Heart right ventricle (tissue), 16 donors: ENCODE data around the gene AKAP13. TPM values are rescaled to one million over a fixed set of nuclear protein-coding genes. Genes with fewer than 3 reads are reported as not detected.
A peak's percentile ranks its signal among the peaks of the same experiment; 100 is the strongest.

Experiments used
- ATAC-seq, 8 donors: fragments of 200-7000 bp; cut with Tn5 transposase; one replicate each; pipeline ENCODE4 v1.9.1; 2020; ENCODE audit warnings: mild to moderate bottlenecking in 8 of 8, moderate library complexity in 8 of 8, moderate number of reproducible peaks in 1 of 8
- DNase-seq, 2 donors: peaks; one replicate each; pipeline ENCODE4 v3.0.0-alpha.2; 2020
- H3K27ac ChIP-seq, 10 donors: fragments of 200-600 bp; sonication (generic) in 2 of 10; one replicate each; pipeline versions ENCODE4 v1.5.0 to v1.8.0; 2020 to 2022; ENCODE audit warnings: mild to moderate bottlenecking in 3 of 10
- H3K27me3 ChIP-seq, 7 donors: fragments of 200-600 bp; one replicate each; pipeline ENCODE4 v1.8.0; 2021 to 2022; ENCODE audit warnings: mild to moderate bottlenecking in 2 of 7
- H3K36me3 ChIP-seq, 9 donors: fragments of 200-600 bp; sonication (generic) in 1 of 9; one replicate each; pipeline versions ENCODE4 v1.5.0 to v1.8.0; 2020 to 2022; ENCODE audit warnings: mild to moderate bottlenecking in 2 of 9
- H3K4me1 ChIP-seq, 9 donors: fragments of 200-600 bp; sonication (generic) in 1 of 9; one replicate each; pipeline versions ENCODE4 v1.5.0 to v1.8.0; 2020 to 2022; ENCODE audit warnings: mild to moderate bottlenecking in 4 of 9
- H3K4me3 ChIP-seq, 10 donors: fragments of 200-600 bp; sonication (generic) in 2 of 10; one replicate each; pipeline versions ENCODE4 v1.5.0 to v1.8.0; 2020 to 2022; ENCODE audit warnings: mild to moderate bottlenecking in 7 of 10, moderate library complexity in 2 of 10
- H3K9me3 ChIP-seq, 11 donors: fragments of 200-600 bp in 10 of 11; sonication (generic) in 2 of 11; one replicate each; pipeline versions ENCODE4 v1.5.0 to v1.8.0; 2013 to 2022; ENCODE audit warnings: mild to moderate bottlenecking in 2 of 11, control low read depth in 1 of 11, moderate library complexity in 1 of 11
- CTCF ChIP-seq, 9 donors: fragments of 200-600 bp; sonication (generic) in 2 of 9; IDR thresholded peaks; one replicate each; pipeline versions ENCODE4 v1.5.0 to v1.8.0; 2021 to 2022; ENCODE audit warnings: antibody characterized with exemption in 9 of 9, mild to moderate bottlenecking in 5 of 9, moderate library complexity in 1 of 9
- WGBS, 2 donors: extraction: QIAGEN DNeasy Blood & Tissue Kit; methylation state at CpG; one replicate each; pipeline ENCODE4 v1.1.7; 2013; ENCODE audit warnings: inconsistent platforms in 1 of 2; 5-methylcytosine and 5-hydroxymethylcytosine counted together
- intact Hi-C, 10 donors: fragments of 100-400 bp; cut with DNase I; formaldehyde crosslinking; loops; one replicate each; pipeline versions ENCODE4 v1.11.1 to v1.14.2; 2022
- polyA plus RNA-seq, 2 donors: library from polyadenylated mRNA; stranded (reverse); fragments of 200-250 nt; gene quantifications; one replicate each; pipeline ENCODE4 v1.2.3, GENCODE V29; 2013
- total RNA-seq, 10 donors: library from RNA; stranded (reverse); fragmentation: NEBNext Ultra II Directional in 3 of 10; extraction: Animal tissue kit (Norgen Biotek cat#: 25700) in 3 of 10; gene quantifications; one replicate each; pipeline versions ENCODE4 v1.2.1 to v1.2.4, GENCODE V29; 2021 to 2023
- donor health status: Arrhythmogenic right ventricular cardiomyopathy.
- donor health status: ischemic (EF 13 %, LVEDD 7.1; RV severe dilation, severe dysfunction).
- donor health status: healthy with polysubstance abuse.
- donor health status: DM: no; HTN: yes; CAD: no.
- donor health status: DM: no; HTN: no; CAD: no.
- donor health status: ischemic (EF 25% LVEDD 6.9; RV normal size, moderate dysfunction).
- donor health status: ischemic (EF 25% LVEDD 5.7; RV mildly dilated, moderate dysfunction).
- donor health status: healthy.
- donor health status: DM: yes; HTN: yes; CAD: no.
- donor health status: Ischemic cardiomyopathy.
- donor health status: ischemic (EF 35%, LVEDD 5.7; RV mildly dilated, moderate dysfunction).
- donor health status: nonischemic (EF 11% LVEDD 7.7; RV severe dilation, severe dysfunction).
- donor health status: DM: yes; HTN: yes; CAD: no.
- donor health status: PGD.
- donor health status: ischemic (EF 29% LVEDD 5.4; RV normal size, mild dysfunction).
- donor health status: nonischemic (EF 23%, LVEDD 6.1; RV moderate dilation, normal function).

Gene AKAP13
- total and polyA plus RNA-seq, 12 donors: 89.3 to 645 (median 480) TPM

- Histone ChIP-seq H3K27me3 (no peaks in the 10 kb centered on the region), H3K27ac (peak overlapping the region in 3 of 10 donors; percentile 5 to 50 (median 46)), H3K9me3 (no peaks in the 10 kb centered on the region), H3K4me1 (peaks cover 0 to 60% (median 38%) of the 10 kb centered on the region in 9 donors), H3K36me3 (peaks cover 0 to 8% (median 0%) of the 10 kb centered on the region in 9 donors), H3K4me3 (no peak overlapping the region)
- DNase-seq: no peak
- TF ChIP-seq CTCF (IDR thresholded peaks at IDR 0.05): no peak
- intact Hi-C loops: no loop called here
- 10 to 14% methylated on average over 2 of the region's 2 CpGs for WGBS, 2 donors
- peak in 4 of 8 donors; percentile 20 to 44 (median 37) for ATAC-seq
These were observed 184.3 kb downstream of the AKAP13 start for GRCh38 chr15:85564686-85565085.

- Histone ChIP-seq H3K36me3 (no peaks in the 10 kb centered on the region), H3K4me1 (peaks cover 4 to 76% (median 47%) of the 10 kb centered on the region in 9 donors), H3K27me3 (no peaks in the 10 kb centered on the region), H3K4me3 (no peak overlapping the region), H3K9me3 (no peaks in the 10 kb centered on the region), H3K27ac (peak overlapping the region in 5 of 10 donors; percentile 2 to 38 (median 26))
- WGBS, 2 donors: 89 to 90% methylated on average over 7 of the region's 7 CpGs
- TF ChIP-seq CTCF (IDR thresholded peaks at IDR 0.05): no peak
- intact Hi-C loops: no loop called here
- ATAC-seq (peak in 5 of 8 donors; percentile 26 to 45 (median 42)), DNase-seq (no peak)
These were observed 187.9 kb downstream of the AKAP13 start for GRCh38 chr15:85568261-85568808.

GRCh38 chr15:85570336-85570735, 189.9 kb downstream of the AKAP13 start:
- 91 to 94% methylated on average over 8 of the region's 8 CpGs for WGBS, 2 donors
- intact Hi-C loops: loop anchor here in 1 of 10 donors (5.0 kb wide), 1 partner anchor 43 kb away; no protein-coding TSS in a partner anchor

GRCh38 chr15:85571780-85572179, 191.4 kb downstream of the AKAP13 start:
- Histone ChIP-seq H3K4me1 (peaks cover 4 to 78% (median 51%) of the 10 kb centered on the region in 9 donors), H3K9me3 (no peaks in the 10 kb centered on the region), H3K4me3 (no peak overlapping the region), H3K27ac (peak overlapping the region in 2 of 10 donors; percentile 13 to 17), H3K36me3 (peaks cover 0 to 16% (median 0%) of the 10 kb centered on the region in 9 donors), H3K27me3 (no peaks in the 10 kb centered on the region)
- WGBS, 2 donors: 68 to 74% methylated on average over 1 of the region's 1 CpG
- no peak for TF ChIP-seq CTCF (IDR thresholded peaks at IDR 0.05)
- DNase-seq: no peak
- no peak for ATAC-seq
- intact Hi-C loops: loop anchor here in 1 of 10 donors (5.0 kb wide), 1 partner anchor 44 kb away; no protein-coding TSS in a partner anchor

More at GRCh38 chr15:85570336-85570735, 189.9 kb downstream of the AKAP13 start:
- Histone ChIP-seq H3K27ac (peak overlapping the region in 4 of 10 donors; percentile 13 to 80 (median 24)), H3K9me3 (no peaks in the 10 kb centered on the region), H3K27me3 (no peaks in the 10 kb centered on the region), H3K4me3 (no peak overlapping the region), H3K4me1 (peaks cover 3 to 76% (median 43%) of the 10 kb centered on the region in 9 donors), H3K36me3 (peaks cover 0 to 6% (median 0%) of the 10 kb centered on the region in 9 donors)
- TF ChIP-seq CTCF (IDR thresholded peaks at IDR 0.05): no peak
- ATAC-seq (peak in 1 of 8 donors; percentile 12), DNase-seq (no peak)
